Immature natural killer cell (primary cell): ENCODE results near the gene FHDC1. TPM values are rescaled to one million over a fixed set of nuclear protein-coding genes. Genes with fewer than 3 reads are reported as not detected.

Source experiments
- DNase-seq, 3 donors: peaks; one replicate each; pipeline ENCODE4 v3.0.0; 2022; ENCODE audit warnings: mixed read lengths in 1 of 3
- H3K27ac Mint-ChIP-seq, 6 donors: one replicate each; pipeline ENCODE4 v1.8.0; 2020; ENCODE audit warnings: mixed read lengths in 6 of 6, mild to moderate bottlenecking in 5 of 6, inconsistent platforms in 4 of 6, moderate library complexity in 3 of 6
- H3K27me3 Mint-ChIP-seq, 3 donors: one replicate each; pipeline ENCODE4 v1.8.0; 2020 to 2021; ENCODE audit warnings: low read depth in 3 of 3, mild to moderate bottlenecking in 3 of 3, mixed read lengths in 3 of 3, moderate library complexity in 3 of 3, inconsistent platforms in 1 of 3
- H3K36me3 Mint-ChIP-seq, 3 donors: one replicate each; pipeline ENCODE4 v1.8.0; 2020; ENCODE audit warnings: mixed read lengths in 3 of 3, inconsistent platforms in 2 of 3, mild to moderate bottlenecking in 2 of 3
- H3K4me1 Mint-ChIP-seq, 2 donors: one replicate each; pipeline ENCODE4 v1.8.0; 2020; ENCODE audit warnings: inconsistent platforms in 2 of 2, mild to moderate bottlenecking in 2 of 2, mixed read lengths in 2 of 2, moderate library complexity in 1 of 2
- H3K4me3 Mint-ChIP-seq, 5 donors: one replicate each; pipeline ENCODE4 v1.8.0; 2020; ENCODE audit warnings: mild to moderate bottlenecking in 5 of 5, mixed read lengths in 5 of 5, inconsistent platforms in 3 of 5, moderate library complexity in 3 of 5
- H3K9me3 Mint-ChIP-seq, 6 donors: one replicate each; pipeline ENCODE4 v1.8.0; 2020; ENCODE audit warnings: mild to moderate bottlenecking in 6 of 6, mixed read lengths in 6 of 6, inconsistent platforms in 4 of 6, moderate library complexity in 3 of 6
- polyA plus RNA-seq, 3 donors: library from polyadenylated mRNA; unstranded; fragments of 300-500 nt; fragmentation: Illumina TruSeq; gene quantifications; one replicate each; pipeline ENCODE4 v1.2.3, GENCODE V29; 2021

Gene FHDC1
- polyA plus RNA-seq, 3 donors from 2014 or later: not detected

DNA sequence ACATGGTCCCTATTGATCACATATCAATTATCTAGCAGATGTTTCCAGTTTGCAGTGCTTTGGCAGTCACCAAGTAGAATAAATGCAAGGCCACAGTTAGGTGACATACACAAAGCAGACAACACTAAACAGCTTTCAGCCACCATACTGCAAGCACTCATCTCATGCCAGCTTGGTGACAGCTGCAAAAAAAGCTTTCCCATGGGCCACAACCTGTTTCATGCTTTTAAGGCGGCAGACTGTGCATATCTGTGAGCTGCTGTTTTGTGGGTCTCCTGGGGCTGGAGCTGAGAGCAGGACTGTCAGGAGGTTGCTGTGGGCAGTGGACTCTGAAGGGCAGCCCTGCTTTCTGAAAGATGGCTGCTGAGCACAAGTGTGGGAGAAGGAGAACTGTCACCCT, 82.6 kb downstream of the FHDC1 start:
- H3K27ac Mint-ChIP-seq: no peak overlapping the region
- H3K4me3 Mint-ChIP-seq: no peak overlapping the region
- peaks cover 3 to 13% (median 4%) of the 10 kb centered on the region in 3 donors for H3K27me3 Mint-ChIP-seq
- DNase-seq: no peak
- no peaks in the 10 kb centered on the region for H3K36me3 Mint-ChIP-seq
- no peaks in the 10 kb centered on the region for H3K4me1 Mint-ChIP-seq
- no peaks in the 10 kb centered on the region for H3K9me3 Mint-ChIP-seq

DNA sequence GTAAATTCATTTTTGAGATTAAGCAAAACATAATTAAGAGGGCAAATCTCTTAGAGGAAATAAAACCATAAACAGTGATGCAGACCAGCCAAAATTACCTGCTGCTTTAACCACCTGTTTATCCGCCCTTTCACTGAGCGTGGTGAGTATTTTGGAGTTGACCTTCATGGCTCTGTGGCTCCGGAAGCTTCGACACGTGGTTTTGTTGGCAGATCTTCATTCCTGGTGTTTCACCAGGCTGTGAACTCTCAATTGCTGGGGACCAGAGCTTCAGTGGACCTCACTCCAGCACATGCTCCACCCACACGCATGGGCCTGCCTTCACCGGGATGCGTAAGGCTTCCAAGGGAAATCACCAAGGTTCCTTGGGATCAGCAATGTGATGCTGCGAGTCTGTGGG, 83.8 kb downstream of the FHDC1 start:
- no peak for DNase-seq
- no peaks in the 10 kb centered on the region for H3K9me3 Mint-ChIP-seq
- H3K4me3 Mint-ChIP-seq: no peak overlapping the region
- H3K27ac Mint-ChIP-seq: no peak overlapping the region
- no peaks in the 10 kb centered on the region for H3K4me1 Mint-ChIP-seq
- peaks cover 2 to 14% (median 4%) of the 10 kb centered on the region in 3 donors for H3K27me3 Mint-ChIP-seq
- no peaks in the 10 kb centered on the region for H3K36me3 Mint-ChIP-seq

DNA sequence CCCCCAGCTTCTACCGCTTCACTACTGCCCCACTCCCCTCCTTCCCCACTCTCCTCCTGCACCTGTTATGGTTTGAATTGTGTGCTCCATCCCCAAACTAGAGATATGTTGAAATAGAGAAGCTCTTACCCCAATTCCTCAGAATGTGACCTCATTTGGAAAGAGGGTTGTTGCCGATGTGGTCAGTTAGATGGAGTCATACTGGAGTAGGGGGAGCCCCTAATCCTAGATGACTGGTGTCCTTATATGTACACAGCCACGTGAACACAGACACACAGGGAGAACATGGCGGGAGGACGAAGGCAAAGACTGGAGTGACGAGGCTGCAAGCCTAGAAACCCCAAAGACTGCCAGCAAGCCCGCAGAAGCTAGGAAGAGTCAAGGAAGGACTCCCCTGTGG, 84.3 kb downstream of the FHDC1 start:
- Mint-ChIP-seq H3K4me3 (no peak overlapping the region), H3K9me3 (no peaks in the 10 kb centered on the region), H3K4me1 (no peaks in the 10 kb centered on the region), H3K27me3 (peaks cover 2 to 14% (median 4%) of the 10 kb centered on the region in 3 donors), H3K27ac (no peak overlapping the region), H3K36me3 (no peaks in the 10 kb centered on the region)
- DNase-seq: no peak

- Mint-ChIP-seq H3K27ac (no peak overlapping the region), H3K27me3 (peaks cover 2 to 14% (median 4%) of the 10 kb centered on the region in 3 donors), H3K4me3 (no peak overlapping the region), H3K4me1 (no peaks in the 10 kb centered on the region), H3K36me3 (no peaks in the 10 kb centered on the region), H3K9me3 (no peaks in the 10 kb centered on the region)
- no peak for DNase-seq
These were observed 85.2 kb downstream of the FHDC1 start for GRCh38 chr4:153021276-153021675.

DNA sequence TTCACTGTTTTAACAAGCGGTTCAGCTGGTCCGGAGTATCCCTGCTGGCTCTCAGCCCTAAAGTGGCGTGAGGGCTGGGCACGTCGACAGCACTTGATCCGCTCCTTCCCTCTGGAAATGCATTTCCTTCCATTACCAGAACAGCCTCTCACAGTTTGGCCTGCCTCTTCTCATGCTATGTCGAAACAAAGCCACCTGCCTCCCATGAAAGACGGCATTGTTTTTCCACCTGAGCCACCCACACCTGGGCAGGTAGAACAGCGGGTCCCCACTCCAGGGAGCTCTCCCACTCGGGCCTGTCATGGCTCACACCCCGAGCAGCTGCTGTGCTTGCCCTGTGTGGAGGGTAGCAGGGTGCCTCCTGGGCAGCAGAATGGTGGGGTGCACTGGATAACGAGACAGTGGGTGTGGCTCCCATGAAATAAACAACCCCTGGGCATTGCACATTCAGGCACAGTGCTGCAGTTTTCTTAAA, 86.2 kb downstream of the FHDC1 start:
- Mint-ChIP-seq H3K9me3 (no peaks in the 10 kb centered on the region), H3K36me3 (no peaks in the 10 kb centered on the region), H3K4me1 (no peaks in the 10 kb centered on the region), H3K27ac (no peak overlapping the region), H3K4me3 (no peak overlapping the region), H3K27me3 (peaks cover 2 to 14% (median 4%) of the 10 kb centered on the region in 3 donors)
- DNase-seq: no peak

- Mint-ChIP-seq H3K4me1 (no peaks in the 10 kb centered on the region), H3K4me3 (no peak overlapping the region), H3K27ac (no peak overlapping the region), H3K27me3 (peaks cover 2 to 10% (median 4%) of the 10 kb centered on the region in 3 donors), H3K36me3 (no peaks in the 10 kb centered on the region), H3K9me3 (no peaks in the 10 kb centered on the region)
- DNase-seq: no peak
These were observed 87.0 kb downstream of the FHDC1 start for GRCh38 chr4:153023139-153023538.

DNA sequence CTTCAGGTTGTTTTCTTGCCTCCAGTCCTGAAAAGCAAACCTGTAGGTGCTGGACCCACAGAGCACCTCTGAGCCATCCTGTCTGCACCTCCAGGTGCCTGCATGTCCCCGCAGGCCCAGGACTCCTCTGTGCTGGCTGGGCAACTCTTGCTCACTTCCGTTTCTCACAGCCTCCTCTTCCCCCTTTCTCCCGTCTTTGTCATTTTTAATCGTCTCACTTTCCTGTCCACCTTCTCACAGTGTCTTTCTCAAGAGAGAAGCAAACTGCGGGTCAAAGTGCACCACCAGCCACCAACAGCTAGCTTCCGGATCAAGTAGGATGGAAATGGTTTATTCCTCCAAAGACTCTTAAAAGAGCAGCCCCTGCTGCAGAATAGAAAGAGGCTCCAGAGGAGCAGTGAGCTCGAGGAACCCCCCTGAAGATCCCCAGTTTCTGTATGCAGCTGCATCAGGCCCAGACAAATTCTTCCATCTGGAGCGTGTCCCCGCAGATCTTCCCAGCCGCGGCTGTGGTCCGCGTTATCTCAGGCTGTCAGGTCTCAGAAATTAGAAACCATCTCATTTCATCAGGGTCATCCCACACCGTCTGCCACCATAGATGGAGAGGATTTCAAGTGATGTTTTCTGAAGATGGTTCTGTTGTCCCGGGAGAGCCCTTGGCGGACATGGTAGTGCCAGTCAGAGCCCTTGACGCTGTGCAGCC, 87.7 kb downstream of the FHDC1 start:
- Mint-ChIP-seq H3K36me3 (no peaks in the 10 kb centered on the region), H3K4me3 (no peak overlapping the region), H3K9me3 (peaks cover under 1 to 5% (median 3%) of the 10 kb centered on the region in 6 donors), H3K27ac (no peak overlapping the region), H3K27me3 (peaks cover 2 to 11% (median 3%) of the 10 kb centered on the region in 3 donors), H3K4me1 (no peaks in the 10 kb centered on the region)
- DNase-seq: no peak

GRCh38 chr4:153024466-153024865, 88.3 kb downstream of the FHDC1 start:
- Mint-ChIP-seq H3K27ac (no peak overlapping the region), H3K4me3 (no peak overlapping the region), H3K4me1 (no peaks in the 10 kb centered on the region), H3K36me3 (no peaks in the 10 kb centered on the region), H3K27me3 (peaks cover 0 to 11% (median 0%) of the 10 kb centered on the region in 3 donors), H3K9me3 (peaks cover 5 to 12% (median 7%) of the 10 kb centered on the region in 6 donors)
- DNase-seq: no peak

DNA sequence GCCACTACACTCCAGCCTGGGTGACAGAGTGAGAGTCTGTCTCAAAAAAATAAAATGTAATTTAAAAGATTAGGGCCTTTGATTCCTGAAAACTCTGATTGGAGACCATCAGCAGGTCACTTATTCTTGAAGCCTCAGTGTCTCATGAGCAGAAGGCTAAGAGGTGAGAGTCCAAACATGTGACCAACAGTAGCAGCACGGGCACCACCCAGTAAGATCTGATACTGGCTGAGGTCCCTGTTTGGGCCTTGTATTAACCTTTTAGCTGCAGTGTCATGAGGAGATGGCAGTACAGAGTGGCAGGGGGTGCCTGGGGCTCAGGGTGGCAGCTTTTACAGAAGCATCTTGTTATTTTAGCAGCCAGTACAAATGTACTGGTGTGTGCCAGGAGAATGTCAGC, 89.3 kb downstream of the FHDC1 start:
- Mint-ChIP-seq H3K27me3 (peaks cover 0 to 14% (median 2%) of the 10 kb centered on the region in 3 donors), H3K27ac (no peak overlapping the region)

GRCh38 chr4:153026591-153027346, 90.6 kb downstream of the FHDC1 start:
- no peak overlapping the region for H3K4me3 Mint-ChIP-seq
- peaks cover 0 to 11% (median 5%) of the 10 kb centered on the region in 3 donors for H3K36me3 Mint-ChIP-seq
- H3K4me1 Mint-ChIP-seq: no peaks in the 10 kb centered on the region
- H3K27me3 Mint-ChIP-seq: peaks cover 2 to 8% (median 2%) of the 10 kb centered on the region in 3 donors
- H3K9me3 Mint-ChIP-seq: peaks cover 6 to 28% (median 9%) of the 10 kb centered on the region in 6 donors
- no peak for DNase-seq
- no peak overlapping the region for H3K27ac Mint-ChIP-seq

More for the DNA sequence above, 89.3 kb downstream of the FHDC1 start:
- Mint-ChIP-seq H3K9me3 (peaks cover 5 to 21% (median 9%) of the 10 kb centered on the region in 6 donors), H3K36me3 (peaks cover 0 to 5% (median 4%) of the 10 kb centered on the region in 3 donors), H3K4me1 (no peaks in the 10 kb centered on the region), H3K4me3 (no peak overlapping the region)
- no peak for DNase-seq

DNA sequence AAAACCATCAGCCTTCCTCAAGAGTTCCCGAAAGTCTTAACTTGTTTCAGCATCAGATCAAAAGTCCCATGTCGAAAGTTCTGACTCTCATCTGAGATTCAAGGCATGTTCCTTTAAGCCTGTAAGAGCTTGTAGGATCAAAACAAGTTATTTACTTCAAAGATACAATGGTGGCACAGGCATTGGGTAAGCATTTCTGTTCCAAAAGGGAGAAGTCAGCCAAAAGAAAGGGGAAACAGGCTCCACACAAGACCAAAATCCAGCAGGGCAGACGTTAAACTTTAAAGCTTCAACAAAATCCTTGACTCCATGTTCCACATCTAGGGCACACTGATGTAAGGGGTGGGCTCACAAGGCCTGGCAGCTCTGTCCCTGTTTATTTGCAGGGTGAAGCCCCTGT, 91.7 kb downstream of the FHDC1 start:
- peaks cover 2 to 10% (median 2%) of the 10 kb centered on the region in 3 donors for H3K27me3 Mint-ChIP-seq

DNA sequence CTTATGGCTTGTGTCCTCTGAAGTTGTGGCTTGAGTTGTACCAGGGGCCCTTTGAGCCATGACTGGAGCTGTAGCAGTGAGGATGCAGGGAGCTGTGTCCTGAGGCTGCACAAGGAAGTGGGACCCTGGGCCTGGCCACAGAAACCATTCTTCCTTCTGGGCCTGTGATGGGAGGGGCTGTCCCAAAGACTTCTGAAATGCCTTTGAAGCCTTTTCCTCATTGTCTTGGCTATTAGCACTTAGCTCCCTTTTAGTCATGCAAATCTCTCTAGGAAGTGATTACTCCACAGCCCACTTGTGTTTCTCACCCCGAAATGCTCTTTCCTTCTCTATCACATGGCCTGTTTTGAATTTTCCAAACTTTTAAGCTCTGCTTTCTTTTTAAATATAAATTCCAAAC, 92.4 kb downstream of the FHDC1 start:
- no peak overlapping the region for H3K4me3 Mint-ChIP-seq
- peaks cover 2 to 10% (median 2%) of the 10 kb centered on the region in 3 donors for H3K27me3 Mint-ChIP-seq
- no peaks in the 10 kb centered on the region for H3K4me1 Mint-ChIP-seq
- no peak for DNase-seq
- peaks cover 0 to 11% (median 5%) of the 10 kb centered on the region in 3 donors for H3K36me3 Mint-ChIP-seq
- H3K27ac Mint-ChIP-seq: no peak overlapping the region
- H3K9me3 Mint-ChIP-seq: peaks cover 6 to 28% (median 9%) of the 10 kb centered on the region in 6 donors

More for the DNA sequence above, 91.7 kb downstream of the FHDC1 start:
- DNase-seq: no peak
- Mint-ChIP-seq H3K4me3 (no peak overlapping the region), H3K36me3 (peaks cover 0 to 11% (median 5%) of the 10 kb centered on the region in 3 donors), H3K4me1 (no peaks in the 10 kb centered on the region), H3K9me3 (peaks cover 6 to 28% (median 9%) of the 10 kb centered on the region in 6 donors), H3K27ac (no peak overlapping the region)
